A549 (cell line): ENCODE measurements around the gene TLR3.

ENCODE experiments used
- BCL3 ChIP-seq: fragments of >200 bp; sonication (Bioruptor Twin); formaldehyde crosslinking; IDR thresholded peaks from 3 replicates; pipeline ENCODE4 v1.6.1; 2016
- CTCF ChIP-seq: fragments of >200 bp; sonication (Bioruptor Twin); formaldehyde crosslinking; IDR thresholded peaks from 3 replicates; pipeline ENCODE4 v1.5.1; 2016
- HMGXB4 ChIP-seq: fragments of 250-450 bp; sonication (Bioruptor Pico); IDR thresholded peaks from 2 replicates; pipeline ENCODE4 v1.5.0; 2021; ENCODE audit warnings: mild to moderate bottlenecking, moderate library complexity, borderline replicate concordance
- ZNF302 ChIP-seq: fragments of 250-450 bp; sonication (Bioruptor Pico); IDR thresholded peaks from 2 replicates; pipeline ENCODE4 v1.9.0; 2021; ENCODE audit warnings: inconsistent platforms, mild to moderate bottlenecking, moderate library complexity

GRCh38 chr4:186039697-186040096 is 29.3 kb upstream of the TLR3 start:
- TF ChIP-seq CTCF (no peak), HMGXB4 (CRISPR knock-in tag) (no peak), ZNF302 (CRISPR knock-in tag) (no peak), BCL3 (no peak)
